Lung (tissue), 12 donors: ENCODE data around the gene ADCYAP1R1. TPM values are rescaled to one million over a fixed set of nuclear protein-coding genes. Genes with fewer than 3 reads are reported as not detected.

ENCODE experiments used
- ATAC-seq: fragments of 200-7000 bp; cut with Tn5 transposase; one replicate; pipeline ENCODE4 v1.9.1; 2020; ENCODE audit warnings: moderate number of reproducible peaks; ENCODE audit not compliant: insufficient read depth, low FRiP score
- DNase-seq, 3 donors: peaks; one replicate each; pipeline ENCODE4 v3.0.0-alpha.2; 2013 to 2017
- H3K27ac ChIP-seq, 2 donors: one replicate each; pipeline ENCODE4 v1.5.1; 2013; ENCODE audit warnings: mild to moderate bottlenecking in 2 of 2, moderate library complexity in 2 of 2, control low read depth in 1 of 2, inconsistent platforms in 1 of 2, low read depth in 1 of 2, low read length in 1 of 2
- H3K27me3 ChIP-seq, 3 donors: one replicate each; pipeline ENCODE4 v1.5.1; 2013; ENCODE audit warnings: low read length in 2 of 3; ENCODE audit not compliant: control insufficient read depth in 3 of 3, insufficient read depth in 3 of 3
- H3K36me3 ChIP-seq, 4 donors: one replicate each; pipeline ENCODE4 v1.5.1; 2013; ENCODE audit warnings: low read length in 4 of 4, mild to moderate bottlenecking in 1 of 4, moderate library complexity in 1 of 4; ENCODE audit not compliant: control insufficient read depth in 4 of 4, insufficient read depth in 4 of 4
- H3K4me1 ChIP-seq, 5 donors: one replicate each; pipeline ENCODE4 v1.5.1; 2013; ENCODE audit warnings: low read length in 5 of 5, mild to moderate bottlenecking in 2 of 5, moderate library complexity in 1 of 5; ENCODE audit not compliant: control insufficient read depth in 5 of 5, insufficient read depth in 5 of 5
- H3K4me3 ChIP-seq: one replicate; pipeline ENCODE4 v1.5.1; 2013; ENCODE audit warnings: mild to moderate bottlenecking, control low read depth, moderate library complexity
- H3K9ac ChIP-seq, 2 donors: one replicate each; pipeline ENCODE4 v1.5.1; 2013; ENCODE audit warnings: low read length in 2 of 2, control low read depth in 1 of 2; ENCODE audit not compliant: insufficient read depth in 1 of 2
- H3K9me3 ChIP-seq, 4 donors: one replicate each; pipeline ENCODE4 v1.5.1; 2013; ENCODE audit warnings: low read length in 3 of 4, mild to moderate bottlenecking in 1 of 4, moderate library complexity in 1 of 4; ENCODE audit not compliant: control insufficient read depth in 4 of 4, insufficient read depth in 3 of 4
- WGBS, 2 donors: extraction: QIAGEN DNeasy Blood & Tissue Kit; methylation state at CpG; one replicate each; pipeline ENCODE4 v1.1.7; 2013; 5-methylcytosine and 5-hydroxymethylcytosine counted together
- polyA plus RNA-seq, 2 donors: library from polyadenylated mRNA; stranded (reverse); fragments of 200-250 nt; gene quantifications; one replicate each; pipeline ENCODE4 v1.2.1, GENCODE V29; 2013
- total RNA-seq, 2 donors: library from RNA; depleted of rRNA in 1 of 2; stranded (reverse); fragments of >200 nt in 1 of 2; gene quantifications; one replicate each; pipeline ENCODE4 v1.2.1, GENCODE V29; 2014 to 2021
- TF ChIP-seq, protein P1 (sequence below): IDR thresholded peaks from 2 replicates; pipeline ENCODE4 v1.5.1; 2012; ENCODE audit warnings: mild to moderate bottlenecking; ENCODE audit errors: control extremely low read depth, extremely low read depth
- donor health status: control.
- donor health status: control.
- donor health status: Bipolar disorder and iron deficiency.
- donor health status: healthy.
- donor health status: DM: yes; HTN: yes; CAD: no.

ADCYAP1R1 gene
- total and polyA plus RNA-seq, 4 donors = 0.14 to 1.00 (median 0.39) TPM

DNA sequence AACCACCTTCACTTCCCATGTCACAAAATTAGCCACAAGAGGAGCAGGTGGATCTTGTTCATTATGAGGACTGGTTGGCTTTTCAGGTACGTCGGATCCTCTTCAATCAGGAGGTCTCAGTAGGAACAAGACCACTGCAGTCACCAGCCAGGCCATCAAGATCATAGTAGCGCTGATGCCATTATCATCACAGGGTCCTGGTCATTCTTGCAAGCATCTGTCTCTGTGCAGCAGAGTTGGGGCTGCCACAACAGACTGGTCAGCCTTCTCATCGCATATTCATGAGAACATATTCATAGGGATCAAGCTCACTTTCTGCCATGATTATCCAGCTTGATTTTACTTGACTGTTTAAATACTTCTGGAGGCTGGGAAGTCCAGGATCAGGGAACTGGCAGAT lies 67.1 kb downstream of the ADCYAP1R1 start:
- Histone ChIP-seq H3K4me1 (peaks cover 0 to 2% (median 0%) of the 10 kb centered on the region in 5 donors), H3K36me3 (no peaks in the 10 kb centered on the region), H3K27me3 (peaks cover 0 to 2% (median 0%) of the 10 kb centered on the region in 3 donors), H3K9ac (no peak overlapping the region), H3K9me3 (no peaks in the 10 kb centered on the region), H3K4me3 (no peak overlapping the region), H3K27ac (no peak overlapping the region)
- TF ChIP-seq, protein P1, sequence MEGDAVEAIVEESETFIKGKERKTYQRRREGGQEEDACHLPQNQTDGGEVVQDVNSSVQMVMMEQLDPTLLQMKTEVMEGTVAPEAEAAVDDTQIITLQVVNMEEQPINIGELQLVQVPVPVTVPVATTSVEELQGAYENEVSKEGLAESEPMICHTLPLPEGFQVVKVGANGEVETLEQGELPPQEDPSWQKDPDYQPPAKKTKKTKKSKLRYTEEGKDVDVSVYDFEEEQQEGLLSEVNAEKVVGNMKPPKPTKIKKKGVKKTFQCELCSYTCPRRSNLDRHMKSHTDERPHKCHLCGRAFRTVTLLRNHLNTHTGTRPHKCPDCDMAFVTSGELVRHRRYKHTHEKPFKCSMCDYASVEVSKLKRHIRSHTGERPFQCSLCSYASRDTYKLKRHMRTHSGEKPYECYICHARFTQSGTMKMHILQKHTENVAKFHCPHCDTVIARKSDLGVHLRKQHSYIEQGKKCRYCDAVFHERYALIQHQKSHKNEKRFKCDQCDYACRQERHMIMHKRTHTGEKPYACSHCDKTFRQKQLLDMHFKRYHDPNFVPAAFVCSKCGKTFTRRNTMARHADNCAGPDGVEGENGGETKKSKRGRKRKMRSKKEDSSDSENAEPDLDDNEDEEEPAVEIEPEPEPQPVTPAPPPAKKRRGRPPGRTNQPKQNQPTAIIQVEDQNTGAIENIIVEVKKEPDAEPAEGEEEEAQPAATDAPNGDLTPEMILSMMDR = no peak
- DNase-seq = no peak
- 76 to 93% methylated on average over 4 of the region's 4 CpGs for WGBS, 2 donors
- ATAC-seq = no peak

DNA sequence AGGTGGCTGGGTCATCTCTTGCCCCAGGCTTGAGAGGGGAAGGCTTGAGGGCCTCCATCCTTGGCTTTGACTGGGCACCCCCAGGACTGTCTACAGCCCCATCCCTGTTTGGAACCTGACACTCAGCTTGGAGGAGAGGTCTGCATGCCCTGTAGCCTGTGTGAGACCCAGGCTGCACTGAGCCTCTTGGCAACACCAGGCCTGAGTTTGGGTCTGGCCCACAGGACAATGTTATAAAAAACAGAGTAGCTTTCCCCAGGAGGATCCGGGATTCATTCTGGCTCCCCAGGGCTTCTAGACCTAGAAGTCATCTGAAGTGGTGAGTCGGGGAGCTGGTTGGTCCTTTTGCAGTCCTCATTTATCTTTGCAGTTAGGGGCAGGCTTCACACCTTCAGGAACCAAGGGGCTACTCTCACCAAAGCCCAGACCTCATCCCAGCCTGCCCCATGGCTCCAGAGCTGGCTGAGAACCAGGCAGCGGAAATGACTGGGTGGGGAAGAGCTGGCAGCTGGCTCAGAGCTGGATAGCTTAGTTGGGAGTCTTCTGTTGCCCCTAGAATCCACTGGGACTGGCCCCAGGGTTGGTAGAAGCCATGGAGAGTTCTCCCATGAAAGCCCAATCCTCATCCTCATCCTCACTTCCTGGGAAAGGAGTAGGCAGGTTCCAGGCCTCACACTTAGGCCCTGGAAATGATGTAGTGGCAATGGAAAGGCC lies 68.8 kb downstream of the ADCYAP1R1 start:
- H3K4me1 ChIP-seq = peaks cover 0 to 2% (median 0%) of the 10 kb centered on the region in 5 donors
- H3K9ac ChIP-seq = no peak overlapping the region
- DNase-seq (no peak), ATAC-seq (no peak)
- no peaks in the 10 kb centered on the region for H3K9me3 ChIP-seq
- no peak overlapping the region for H3K27ac ChIP-seq
- H3K27me3 ChIP-seq = peaks cover 0 to 2% (median 0%) of the 10 kb centered on the region in 3 donors
- WGBS, 2 donors = 84 to 92% methylated on average over 3 of the region's 3 CpGs
- no peaks in the 10 kb centered on the region for H3K36me3 ChIP-seq
- no peak overlapping the region for H3K4me3 ChIP-seq
- TF ChIP-seq, protein P1 = no peak

DNA sequence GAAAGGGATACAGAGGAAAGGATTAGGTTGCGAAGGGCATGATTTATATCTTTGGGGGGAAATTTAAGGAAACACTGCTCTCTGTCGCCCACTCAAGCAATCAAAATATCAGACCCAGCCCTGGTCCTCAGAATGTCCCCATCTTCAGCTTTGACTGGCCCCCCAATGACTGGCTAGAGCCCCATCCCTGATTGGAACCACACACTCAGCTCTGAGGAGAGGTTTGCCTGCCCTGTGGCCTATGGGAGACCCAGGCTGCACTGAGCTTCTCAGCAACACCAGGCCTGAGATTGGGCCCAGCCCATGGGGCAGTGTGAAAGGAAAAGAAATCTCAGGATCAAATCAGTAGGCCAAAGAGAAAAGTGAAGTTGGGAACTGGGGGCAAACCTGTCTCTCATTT lies 69.5 kb downstream of the ADCYAP1R1 start:
- no peak for DNase-seq
- H3K4me3 ChIP-seq = no peak overlapping the region
- ATAC-seq = no peak
- no peaks in the 10 kb centered on the region for H3K36me3 ChIP-seq
- no peaks in the 10 kb centered on the region for H3K9me3 ChIP-seq
- H3K27me3 ChIP-seq = peaks cover 0 to 2% (median 0%) of the 10 kb centered on the region in 3 donors
- no peak overlapping the region for H3K27ac ChIP-seq
- TF ChIP-seq, protein P1 = no peak
- no peak overlapping the region for H3K9ac ChIP-seq
- WGBS, 2 donors = 88 to 93% methylated on average over 2 of the region's 2 CpGs
- H3K4me1 ChIP-seq = peaks cover 0 to 2% (median 0%) of the 10 kb centered on the region in 5 donors
